B cell (primary cell): Measurements from ENCODE around the gene PBX1. TPM values are rescaled to one million over a fixed set of nuclear protein-coding genes. Genes with fewer than 3 reads are reported as not detected.
A peak's percentile ranks its signal among the peaks of the same experiment; 100 is the strongest.

Experiments
- ATAC-seq: fragments of 200-7000 bp; cut with Tn5 transposase; one replicate; pipeline ENCODE4 v1.10.0; 2021; ENCODE audit warnings: low read depth, mild to moderate bottlenecking, moderate number of reproducible peaks, moderate library complexity
- CTCF ChIA-PET: fragments of 350-600 bp; sonication (Branson Sonifier 250); formaldehyde crosslinking; loops from one replicate; lab custom pipeline; 2021; ENCODE audit warnings: antibody characterized with exemption, inconsistent platforms; lab: Charles Lee
- POLR2A ChIA-PET: fragments of 350-600 bp; sonication (Branson Sonifier 250); formaldehyde crosslinking; loops from one replicate; lab custom pipeline; 2021; ENCODE audit warnings: antibody characterized with exemption; lab: Charles Lee
- DNase-seq: peaks from one replicate; pipeline ENCODE4 v3.0.0; 2013
- H2AFZ ChIP-seq: 2 replicates; pipeline ENCODE4 v1.6.1; 2012; ENCODE audit warnings: mild to moderate bottlenecking, low read depth, low read length; ENCODE audit not compliant: insufficient read depth, poor library complexity, severe bottlenecking
- H3K27ac ChIP-seq, 2 donors: 1 replicate in 1 of 2; 2 replicates in 1 of 2; pipeline ENCODE4 v1.5.1; 2012 to 2013; ENCODE audit warnings: low read length in 2 of 2, mild to moderate bottlenecking in 2 of 2, moderate library complexity in 1 of 2
- H3K27me3 ChIP-seq, 4 experiments: fragments of 200-600 bp in 1 of 4; sonication (generic) in 1 of 4; replicated peaks in 1 of 4; 1 replicate in 2 of 4; 2 replicates in 2 of 4; pipeline versions ENCODE4 v1.6.1 to v1.7.0; 2013 to 2016; ENCODE audit warnings: low read length in 3 of 4, mild to moderate bottlenecking in 2 of 4, mixed read lengths in 1 of 4, moderate library complexity in 1 of 4; ENCODE audit not compliant: insufficient read depth in 4 of 4, control insufficient read depth in 3 of 4; ENCODE audit errors: control extremely low read depth in 1 of 4
- H3K36me3 ChIP-seq, 2 experiments: replicated peaks in 1 of 2; 1 replicate in 1 of 2; 2 replicates in 1 of 2; pipeline versions ENCODE4 v1.6.1 to v1.7.1; 2013; ENCODE audit warnings: low read length in 1 of 2; ENCODE audit not compliant: insufficient read depth in 2 of 2, control insufficient read depth in 1 of 2; ENCODE audit errors: control extremely low read depth in 1 of 2, extremely low read depth in 1 of 2
- H3K4me1 ChIP-seq, 2 donors: fragments of 200-600 bp in 1 of 2; sonication (generic) in 1 of 2; 1 replicate in 1 of 2; 2 replicates in 1 of 2; pipeline versions ENCODE4 v1.5.1 to v1.6.1; 2013 to 2017; ENCODE audit warnings: low read length in 2 of 2; ENCODE audit not compliant: control insufficient read depth in 2 of 2, insufficient read depth in 2 of 2
- H3K4me2 ChIP-seq: replicated peaks from 2 replicates; pipeline ENCODE3; 2012; ENCODE audit warnings: mild to moderate bottlenecking, low read depth, low read length; ENCODE audit not compliant: poor library complexity, severe bottlenecking
- H3K4me3 ChIP-seq, 5 experiments: fragments of 200-600 bp in 1 of 5; sonication (generic) in 1 of 5; 1 replicate in 3 of 5; 2 replicates in 2 of 5; pipeline versions ENCODE4 v1.5.1 to v1.7.0; 2011 to 2016; ENCODE audit warnings: low read length in 4 of 5, mild to moderate bottlenecking in 4 of 5, low read depth in 2 of 5, control low read depth in 1 of 5, moderate library complexity in 1 of 5; ENCODE audit not compliant: insufficient read depth in 1 of 5; ENCODE audit errors: control extremely low read depth in 1 of 5, extremely low read depth in 1 of 5
- H3K79me2 ChIP-seq: fragments of 200-600 bp; sonication (generic); one replicate; pipeline ENCODE4 v1.6.0; 2016; ENCODE audit warnings: low read length; ENCODE audit not compliant: control insufficient read depth, insufficient read depth
- H3K9ac ChIP-seq: fragments of 200-600 bp; sonication (generic); 2 replicates; pipeline ENCODE4 v1.6.1; 2017; ENCODE audit warnings: mild to moderate bottlenecking, low read length, moderate library complexity
- H3K9me3 ChIP-seq, 3 donors: one replicate each; pipeline versions ENCODE4 v1.6.1 to v1.7.1; 2013; ENCODE audit warnings: low read length in 2 of 3; ENCODE audit not compliant: control insufficient read depth in 2 of 3, insufficient read depth in 1 of 3; ENCODE audit errors: control extremely low read depth in 1 of 3
- H4K20me1 ChIP-seq: 2 replicates; pipeline ENCODE4 v1.6.0; 2012; ENCODE audit warnings: mild to moderate bottlenecking, low read length; ENCODE audit not compliant: insufficient read depth, control insufficient read depth, poor library complexity, severe bottlenecking
- H3K27ac Mint-ChIP-seq: one replicate; pipeline ENCODE4 v1.8.0; 2021; ENCODE audit warnings: mixed read lengths
- H3K27me3 Mint-ChIP-seq: one replicate; pipeline ENCODE4 v1.8.0; 2021; ENCODE audit warnings: mixed read lengths
- H3K4me1 Mint-ChIP-seq: one replicate; pipeline ENCODE4 v1.8.0; 2021; ENCODE audit warnings: mixed read lengths
- H3K4me3 Mint-ChIP-seq: one replicate; pipeline ENCODE4 v1.8.0; 2021; ENCODE audit warnings: mixed read lengths
- H3K9me3 Mint-ChIP-seq: one replicate; pipeline ENCODE4 v1.8.0; 2022; ENCODE audit warnings: mixed read lengths; ENCODE audit not compliant: insufficient read depth
- CTCF ChIP-seq: fragments of 200-600 bp; IDR thresholded peaks from one replicate; pipeline ENCODE4 v1.8.0; 2022; ENCODE audit warnings: antibody characterized with exemption, mild to moderate bottlenecking
- EZH2 ChIP-seq: IDR thresholded peaks from 2 replicates; pipeline ENCODE4 v1.6.1; 2012; ENCODE audit warnings: borderline replicate concordance, low read depth, mild to moderate bottlenecking, moderate library complexity, low read length; ENCODE audit not compliant: insufficient read depth, poor library complexity, severe bottlenecking
- WGBS: methylation state at CpG from one replicate; pipeline ENCODE4 v1.1.5; 2013; ENCODE audit warnings: missing lambda C conversion rate; ENCODE audit not compliant: insufficient coverage; 5-methylcytosine and 5-hydroxymethylcytosine counted together
- intact Hi-C: fragments of 100-400 bp; cut with micrococcal nuclease; formaldehyde crosslinking; loops from one replicate; pipeline ENCODE4 v1.10.0; 2022
- polyA minus RNA-seq: library from RNA; depleted of rRNA, polyadenylated mRNA; stranded (reverse); fragments of >200 nt; gene quantifications from 2 replicates; pipeline ENCODE4 v1.2.3, GENCODE V29; 2012
- polyA plus RNA-seq: library from polyadenylated mRNA; depleted of rRNA; stranded (reverse); fragments of >200 nt; gene quantifications from 2 replicates; pipeline ENCODE4 v1.2.3, GENCODE V29; 2012
- total RNA-seq, 2 donors: library from RNA; stranded (reverse); fragments of 120-200 nt in 1 of 2; gene quantifications; 1 replicate in 1 of 2; 2 replicates in 1 of 2; pipeline versions ENCODE4 v1.2.3 to v1.2.4, GENCODE V29; 2013 to 2022

PBX1 gene
- total RNA-seq (0.32 TPM in 1 of 2 replicates, not detected in the other), polyA plus RNA-seq (0.04 TPM in 1 of 2 replicates, not detected in the other), polyA minus RNA-seq (0.71 TPM in 1 of 2 replicates, not detected in the other)
- total RNA-seq (2013): 3.0 TPM

- 1% methylated on average over 9 of the region's 28 CpGs for WGBS
- POLR2A ChIA-PET: interaction anchor here (0.6 kb wide), 1 partner anchor 1608 kb away, joined by 3 read pairs; no protein-coding TSS in a partner anchor
Observed at GRCh38 chr1:164558461-164559341, at the start of gene PBX1. Gene PBX1, plus strand, starts transcription at chr1:164559184.

More at GRCh38 chr1:164558461-164559341, at the start of gene PBX1:
- peak within 1 kb of the TSS; percentile 58 for H2AFZ ChIP-seq
- H3K4me2 ChIP-seq: peak within 1 kb of the TSS; percentile 78
- CTCF ChIA-PET: no interaction called here
- H3K9me3 ChIP-seq: peaks cover 0 to 1% (median under 1%) of the 10 kb centered on the region in 3 donors
- H3K27me3 Mint-ChIP-seq: peaks cover 28% of the 10 kb centered on the region
- H3K4me1 Mint-ChIP-seq: peaks cover 13% of the 10 kb centered on the region
- no peak within 1 kb of the TSS for H3K27ac ChIP-seq
- H3K4me3 Mint-ChIP-seq: peak within 1 kb of the TSS; percentile 76
- H3K4me1 ChIP-seq: peaks cover 8 to 15% of the 10 kb centered on the region in 2 donors
- H3K79me2 ChIP-seq: no peaks in the 10 kb centered on the region
- H3K4me3 ChIP-seq: peak within 1 kb of the TSS; percentile 6 to 52 (median 44)
- TF ChIP-seq CTCF (no peak), EZH2 (no peak)
- H3K27me3 ChIP-seq: peaks cover 0 to 28% (median 21%) of the 10 kb centered on the region in 4 experiments
- ATAC-seq: peak; percentile 98
- H3K9me3 Mint-ChIP-seq: peaks cover 2% of the 10 kb centered on the region
- H3K27ac Mint-ChIP-seq: no peak within 1 kb of the TSS
- H3K9ac ChIP-seq: peak within 1 kb of the TSS; percentile 56
- DNase-seq: peak; percentile 51
- H4K20me1 ChIP-seq: no peaks in the 10 kb centered on the region
- no peaks in the 10 kb centered on the region for H3K36me3 ChIP-seq
- intact Hi-C loops: no loop called here
